ENCODE measurements around the gene DIO1.

Gene DIO1

GRCh38 chr1:53938136-53938830 is 44.3 kb downstream of the DIO1 start:
- in situ Hi-C loops (cut with MboI; ENCODE audit: low sequenced_read_pairs): no loop called here

DNA sequence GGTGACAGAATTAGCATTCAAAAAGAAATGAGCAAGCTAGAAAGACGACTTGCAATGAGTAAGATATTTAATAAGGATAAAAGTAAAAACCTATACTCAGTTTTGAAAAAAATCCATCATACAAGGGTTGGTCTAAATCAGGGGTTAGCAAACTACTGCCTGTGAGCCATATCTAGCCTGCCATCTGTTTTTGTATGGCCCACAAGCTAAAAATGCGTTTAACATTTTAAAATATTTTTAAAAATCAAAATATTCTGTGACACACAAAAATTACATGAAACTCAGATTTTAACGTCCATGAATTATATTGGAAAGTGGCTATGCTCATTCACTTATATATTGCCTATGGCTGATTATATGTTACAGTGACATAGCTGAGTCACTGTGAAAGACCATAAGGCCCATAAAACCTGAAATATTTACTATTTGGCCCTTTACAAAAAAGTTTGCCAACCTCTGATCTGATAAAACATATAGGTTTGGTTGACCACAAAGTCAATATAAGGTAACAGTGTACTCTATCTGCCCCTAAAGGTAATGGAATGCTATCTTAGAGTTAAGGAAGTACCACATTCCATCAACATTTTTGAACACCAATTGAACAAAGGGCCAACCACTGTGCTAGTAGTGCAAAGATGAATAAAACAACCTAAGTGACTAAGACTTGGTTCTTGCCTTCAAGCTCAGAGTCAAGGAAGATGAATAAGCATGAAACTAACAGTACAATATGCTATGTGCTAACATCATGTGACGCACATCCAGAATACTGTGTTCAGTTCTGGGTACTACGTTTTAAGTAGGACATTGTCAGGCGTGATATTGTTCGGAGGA is 48.4 kb downstream of the DIO1 start:
- in situ Hi-C loops (cut with MboI; ENCODE audit: low sequenced_read_pairs): no loop called here

DNA sequence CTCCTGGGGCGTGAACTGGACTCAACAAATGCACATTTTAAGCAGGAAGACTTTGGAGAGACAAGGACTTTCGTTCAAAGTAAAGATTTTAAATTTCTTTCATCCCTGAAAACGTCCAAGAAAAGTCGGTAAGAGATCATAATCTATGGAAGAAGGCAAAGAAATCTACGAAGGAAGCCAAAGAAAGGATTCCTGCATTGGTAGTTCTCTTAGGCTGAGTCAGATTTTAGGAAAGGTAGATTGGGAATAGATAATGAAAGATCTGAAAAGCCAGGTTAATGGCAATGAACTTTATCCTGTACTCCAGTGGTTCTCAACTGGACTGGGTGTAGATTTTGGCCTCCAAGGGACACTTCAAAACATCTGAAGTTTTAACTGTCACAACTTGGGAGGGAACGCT is 49.1 kb downstream of the DIO1 start:
- in situ Hi-C loops (cut with MboI; ENCODE audit: low sequenced_read_pairs): no loop called here

DNA sequence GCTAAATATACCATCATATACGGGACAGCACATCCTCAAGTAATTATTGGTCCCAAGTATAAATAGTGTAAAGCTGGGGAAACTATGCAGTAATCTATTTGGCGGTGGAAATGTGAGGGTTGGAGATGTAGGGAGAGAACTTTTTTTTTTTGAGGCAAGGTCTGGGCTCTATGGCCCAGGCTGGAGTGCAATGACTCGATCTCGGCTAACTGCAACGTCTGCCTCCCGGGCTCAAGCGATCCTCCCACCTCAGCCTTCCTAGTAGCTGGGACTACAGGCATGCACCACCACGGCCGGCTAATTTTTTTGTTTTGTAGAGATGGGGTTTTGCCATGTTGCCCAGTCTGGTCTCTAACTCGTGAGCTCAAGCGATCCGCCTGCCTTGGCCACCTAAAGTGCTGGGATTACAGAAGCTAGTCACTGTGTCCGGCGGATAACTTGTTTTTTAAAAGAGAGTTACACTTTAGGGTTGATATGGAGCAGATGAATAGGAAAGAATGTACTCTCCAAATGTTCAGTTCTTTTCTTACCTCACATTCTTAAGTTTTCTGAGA is 49.6 kb downstream of the DIO1 start:
- in situ Hi-C loops (cut with MboI; ENCODE audit: low sequenced_read_pairs): no loop called here

DNA sequence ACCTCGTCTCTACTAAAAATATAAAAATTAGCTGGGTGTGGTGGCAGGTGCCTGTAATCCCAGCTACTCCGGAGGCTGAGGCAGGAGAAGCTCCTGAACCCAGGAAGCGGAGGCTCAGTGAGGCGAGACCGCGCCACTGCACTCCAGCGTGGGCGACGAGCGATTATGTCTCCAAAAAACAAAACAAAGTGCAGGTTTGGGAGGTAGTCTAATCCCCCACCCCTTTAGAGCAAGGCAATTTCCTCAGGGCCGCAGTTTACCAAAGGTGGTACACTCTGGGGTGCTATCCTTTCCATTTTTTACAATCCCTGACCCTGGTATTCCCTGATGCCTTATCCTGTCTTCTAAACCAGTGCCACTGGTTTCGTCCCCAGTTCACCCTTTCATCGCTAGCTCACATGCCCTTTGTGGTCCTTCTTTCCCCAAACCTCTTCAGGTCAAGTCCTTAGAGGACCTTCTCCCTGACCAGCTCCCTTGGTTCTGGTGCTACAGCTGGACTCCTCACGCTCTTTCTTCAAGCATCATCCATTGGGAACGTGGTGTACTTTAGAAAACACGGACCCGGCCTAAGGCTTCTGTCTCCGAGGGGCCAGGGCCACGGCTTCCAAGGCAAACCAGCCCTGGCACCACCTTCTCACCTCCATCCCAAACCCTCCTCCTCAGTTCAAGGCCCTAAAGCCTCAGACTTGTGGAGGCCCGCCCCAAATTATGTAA is 50.6 kb downstream of the DIO1 start:
- in situ Hi-C loops (cut with MboI; ENCODE audit: low sequenced_read_pairs): no loop called here

DNA sequence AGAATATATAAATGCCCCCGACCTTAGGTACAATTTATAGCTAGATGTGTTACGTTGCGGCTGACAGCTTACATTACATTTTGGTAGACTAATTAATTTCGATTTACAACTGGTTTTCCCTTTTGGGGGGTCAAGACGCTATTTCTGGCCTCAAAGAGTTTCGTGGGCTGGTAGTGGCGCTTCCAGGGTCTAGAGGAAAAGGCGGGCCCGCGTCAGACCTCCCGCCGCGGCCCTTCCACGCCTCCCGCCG is 51.1 kb downstream of the DIO1 start:
- in situ Hi-C loops (cut with MboI; ENCODE audit: low sequenced_read_pairs): no loop called here

DNA sequence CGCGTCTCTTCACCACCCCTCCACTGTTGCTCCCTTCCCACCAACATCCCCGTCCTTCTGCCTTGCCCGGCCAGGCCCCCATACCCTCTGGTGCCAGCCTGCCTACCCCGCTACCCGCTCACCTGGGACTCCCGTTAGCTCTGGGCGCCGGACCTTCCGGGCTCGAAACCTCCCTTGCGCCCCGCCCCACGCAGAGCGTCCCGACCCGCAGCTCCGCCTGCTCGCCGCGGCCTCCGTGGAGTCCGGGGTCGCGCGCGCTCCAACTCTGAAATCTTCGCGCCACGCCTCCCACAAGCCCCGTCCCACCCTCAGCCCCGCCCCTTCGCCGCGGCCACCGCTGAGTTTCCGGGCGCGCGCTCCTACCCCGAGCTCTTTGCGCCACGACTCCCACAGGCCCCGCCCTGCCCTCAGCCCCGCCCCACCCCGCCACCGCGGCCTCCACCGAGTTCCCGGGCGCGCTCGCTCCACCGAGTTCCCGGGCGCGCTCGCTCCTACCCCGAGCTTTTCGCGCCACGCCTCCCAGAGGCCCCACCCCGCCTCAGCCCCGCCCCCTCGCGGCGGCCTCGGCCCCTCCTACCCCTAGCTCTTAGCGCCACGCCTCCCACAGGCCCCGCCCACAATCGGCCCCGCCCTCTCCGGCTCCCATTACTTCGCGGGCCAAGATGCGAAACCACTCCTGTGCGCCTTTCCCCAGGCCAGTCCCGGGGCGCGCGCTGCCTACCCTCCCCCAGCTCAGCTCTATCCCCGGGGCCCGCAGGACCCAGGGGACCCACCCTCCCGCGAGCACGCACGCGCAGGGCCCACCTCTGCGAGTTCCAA is 51.7 kb downstream of the DIO1 start, which contains the start of gene IFT25:
Gene IFT25 (minus strand): TSS at position 267 of the 819 bp plus-strand sequence. CDS start 5,617 bp downstream, outside the sequence.
- in situ Hi-C loops (cut with MboI; ENCODE audit: low sequenced_read_pairs): no loop called here

- in situ Hi-C loops (cut with MboI; ENCODE audit: low sequenced_read_pairs): no loop called here
Measured at GRCh38 chr1:53946252-53947171, 52.5 kb downstream of the DIO1 start, which contains the start of gene LRRC42. LRRC42 (plus strand) TSS chr1:53946350; CDS start chr1:53952000, 5,650 bp downstream.

GRCh38 chr1:53947172-53947907 is 53.4 kb downstream of the DIO1 start:
- in situ Hi-C loops (cut with MboI; ENCODE audit: low sequenced_read_pairs): no loop called here

GRCh38 chr1:53948291-53948690 is 54.3 kb downstream of the DIO1 start:
- in situ Hi-C loops (cut with MboI; ENCODE audit: low sequenced_read_pairs): no loop called here

DNA sequence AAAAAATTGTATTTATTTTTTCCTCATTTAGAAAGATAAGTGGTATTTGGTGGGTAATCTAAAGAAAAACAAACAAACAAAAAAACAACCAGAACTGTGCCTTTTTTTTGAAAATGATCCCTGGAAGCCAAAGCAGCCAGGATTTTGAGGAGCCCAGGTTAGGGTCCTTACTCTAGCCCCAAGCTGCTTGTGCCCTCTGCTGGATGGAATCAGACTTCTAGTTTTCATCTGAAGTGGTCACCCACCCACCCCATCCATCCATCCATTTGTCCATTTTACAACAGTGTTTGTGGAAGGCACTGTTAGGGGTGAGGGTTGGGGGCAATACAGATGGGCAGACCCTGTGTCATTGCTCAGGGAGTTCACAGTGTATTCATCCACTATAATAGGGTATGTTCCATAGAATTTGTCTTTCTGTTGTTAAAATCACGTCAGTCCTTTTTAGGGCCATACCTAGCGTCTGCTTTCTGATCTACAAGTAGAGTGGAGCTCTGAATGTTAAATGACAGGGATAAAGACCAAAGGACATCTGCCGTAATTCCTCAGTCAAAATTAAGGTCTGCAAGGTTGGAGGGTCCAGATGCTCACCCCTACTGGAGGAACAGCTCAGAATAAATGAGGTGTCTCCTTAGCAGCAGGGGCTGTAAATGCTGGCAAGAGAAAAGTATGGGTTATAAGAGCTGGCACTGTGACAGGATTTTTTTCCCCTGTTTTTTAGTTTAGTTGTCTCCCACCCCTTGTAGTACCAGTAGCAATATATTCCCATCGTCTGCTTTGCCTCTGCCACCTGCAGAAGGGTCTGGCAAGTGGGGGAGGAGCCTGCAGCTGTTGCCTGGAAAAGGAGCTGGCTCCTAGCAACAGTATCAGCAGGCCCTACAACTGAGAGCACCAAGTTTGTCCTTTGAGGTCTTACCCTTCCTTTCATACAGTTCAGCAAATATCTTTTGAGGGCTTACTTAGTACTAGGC is 55.3 kb downstream of the DIO1 start:
- in situ Hi-C loops (cut with MboI; ENCODE audit: low sequenced_read_pairs): no loop called here

DNA sequence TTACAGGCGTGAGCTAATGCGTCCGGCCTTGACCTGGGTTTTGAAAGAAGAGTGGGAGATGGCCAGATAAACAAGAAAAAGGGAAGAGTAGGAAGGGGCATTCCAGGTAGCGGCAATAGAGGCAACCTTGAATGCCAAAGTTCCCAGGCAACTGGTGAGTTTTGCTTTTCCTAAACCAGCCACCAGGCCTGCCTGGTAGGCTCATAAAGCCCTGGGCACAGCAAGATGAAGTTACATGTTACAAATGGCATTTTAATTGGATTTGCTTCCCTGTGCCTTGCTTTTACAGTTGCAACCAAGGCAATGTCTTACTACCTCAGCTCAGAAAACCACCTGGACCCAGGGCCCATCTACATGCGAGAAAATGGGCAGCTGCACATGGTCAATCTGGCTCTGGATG is 57.7 kb downstream of the DIO1 start:
- in situ Hi-C loops (cut with MboI; ENCODE audit: low sequenced_read_pairs): no loop called here

GRCh38 chr1:53954128-53954527 is 60.1 kb downstream of the DIO1 start:
- in situ Hi-C loops (cut with MboI; ENCODE audit: low sequenced_read_pairs): no loop called here

DNA sequence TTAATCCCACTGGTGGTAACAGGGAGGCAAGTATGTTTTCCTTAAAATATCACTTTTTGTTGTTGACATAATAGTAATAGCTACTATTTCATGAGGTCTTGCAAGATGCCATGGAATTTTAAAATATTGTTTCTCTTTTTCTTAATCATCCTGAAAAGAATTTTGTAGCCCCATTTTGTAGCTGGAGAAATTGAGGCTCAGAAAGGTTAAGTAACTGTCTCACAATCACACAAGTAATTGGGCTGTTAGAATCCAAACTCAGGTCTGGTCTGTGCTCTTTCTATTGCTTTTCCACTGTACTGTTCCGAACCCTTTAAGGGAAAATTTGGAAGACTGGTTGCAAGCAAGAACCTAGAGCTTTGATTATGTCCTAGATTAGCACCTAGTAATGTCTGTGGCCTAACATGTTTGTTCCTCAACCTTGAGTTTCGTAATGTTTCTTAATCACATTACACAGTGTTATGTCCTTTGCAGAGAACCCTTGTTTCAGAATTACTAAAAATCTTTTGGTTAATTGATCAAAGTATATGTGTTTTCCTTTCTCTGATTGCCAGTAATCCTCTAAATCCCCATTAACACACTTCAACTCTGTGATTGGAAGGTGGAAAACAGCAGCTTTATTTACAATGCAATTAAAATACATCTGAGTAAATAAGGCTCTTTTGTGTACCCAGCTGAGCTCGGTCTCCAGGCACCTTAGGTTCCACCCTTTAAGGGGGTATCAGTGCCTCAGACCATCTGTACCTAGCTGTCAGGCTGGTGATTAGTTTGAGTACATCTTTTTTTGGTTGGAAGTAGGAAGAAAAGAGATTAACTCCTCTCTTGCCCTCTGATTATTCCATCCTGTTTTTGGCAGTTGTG is 62.6 kb downstream of the DIO1 start:
- in situ Hi-C loops (cut with MboI; ENCODE audit: low sequenced_read_pairs): no loop called here

- in situ Hi-C loops (cut with MboI; ENCODE audit: low sequenced_read_pairs): no loop called here
Measured at GRCh38 chr1:53957194-53957818, 63.3 kb downstream of the DIO1 start.

- in situ Hi-C loops (cut with MboI; ENCODE audit: low sequenced_read_pairs): loop anchor here (10.0 kb wide), 1 partner anchor 95 kb away; no protein-coding TSS in a partner anchor
Measured at GRCh38 chr1:53959664-53960250, 65.8 kb downstream of the DIO1 start.

Measured in HL-60/S4 treated with retinoic acid at 250 ng/mL for 4 days and 3 days (cell line).